Tibial nerve (tissue), 4 donors: ENCODE results near the gene PLXNB3. TPM values are rescaled to one million over a fixed set of nuclear protein-coding genes. Genes with fewer than 3 reads are reported as not detected.

Experiments used
- DNase-seq, 2 donors: peaks; one replicate each; pipeline ENCODE4 v3.0.0-alpha.2; 2019; ENCODE audit warnings: low spot score in 2 of 2
- H3K27ac ChIP-seq, 4 donors: fragments of 200-600 bp; sonication (generic) in 3 of 4; one replicate each; pipeline ENCODE4 v1.5.1; 2017 to 2019; ENCODE audit warnings: mild to moderate bottlenecking in 1 of 4
- H3K27me3 ChIP-seq, 2 donors: fragments of 200-600 bp; sonication (generic) in 1 of 2; one replicate each; pipeline versions ENCODE4 v1.5.1 to v1.6.0; 2017 to 2019
- H3K36me3 ChIP-seq, 3 donors: fragments of 200-600 bp; sonication (generic); one replicate each; pipeline ENCODE4 v1.5.1; 2018 to 2019
- H3K4me1 ChIP-seq, 4 donors: fragments of 200-600 bp; sonication (generic) in 3 of 4; one replicate each; pipeline ENCODE4 v1.5.1; 2017 to 2019
- H3K4me3 ChIP-seq, 4 donors: fragments of 200-600 bp; sonication (generic) in 3 of 4; one replicate each; pipeline ENCODE4 v1.5.1; 2017 to 2019; ENCODE audit warnings: mild to moderate bottlenecking in 1 of 4, moderate library complexity in 1 of 4
- H3K9me3 ChIP-seq, 4 donors: fragments of 200-600 bp; sonication (generic) in 3 of 4; one replicate each; pipeline ENCODE4 v1.5.1; 2017 to 2019
- CTCF ChIP-seq, 5 experiments: fragments of 200-600 bp in 3 of 5; fragments of 450-650 bp in 2 of 5; sonication (generic) in 3 of 5; IDR thresholded peaks; one replicate each; pipeline ENCODE4 v1.5.1; 2016 to 2019; ENCODE audit warnings: antibody characterized with exemption in 5 of 5, mild to moderate bottlenecking in 3 of 5, moderate library complexity in 2 of 5
- EP300 ChIP-seq, 2 donors: sonication (generic); formaldehyde crosslinking; IDR thresholded peaks; one replicate each; pipeline ENCODE4 v1.6.1; 2017; ENCODE audit warnings: antibody characterized with exemption in 2 of 2, mild to moderate bottlenecking in 1 of 2
- POLR2A ChIP-seq, 2 donors: fragments of 450-650 bp; IDR thresholded peaks; one replicate each; pipeline ENCODE4 v1.6.1; 2017; ENCODE audit warnings: antibody characterized with exemption in 2 of 2, mild to moderate bottlenecking in 2 of 2, moderate library complexity in 2 of 2
- WGBS, 2 donors: methylation state at CpG; one replicate each; pipeline ENCODE4 v1.1.5; 2018; 5-methylcytosine and 5-hydroxymethylcytosine counted together
- total RNA-seq, 4 donors: library from RNA; depleted of rRNA; stranded (reverse); fragments of >200 nt; gene quantifications; one replicate each; pipeline ENCODE4 v1.1.0, GENCODE V29; 2016

PLXNB3 gene
- total RNA-seq, 4 donors from 2014 or later, result 45.4 to 77.7 (median 50.3) TPM

GRCh38 chrX:153774576-153775292, 10.7 kb downstream of the PLXNB3 start:
- H3K4me1 ChIP-seq, result peaks cover 0 to 10% (median 1%) of the 10 kb centered on the region in 4 donors
- no peak overlapping the region for H3K4me3 ChIP-seq
- H3K27ac ChIP-seq, result no peak overlapping the region
- TF ChIP-seq POLR2A (IDR thresholded peaks at IDR 0.05) (no peak), CTCF (IDR thresholded peaks at IDR 0.05) (no peak), EP300 (IDR thresholded peaks at IDR 0.05) (no peak)
- peaks cover 0 to 20% (median 0%) of the 10 kb centered on the region in 3 donors for H3K36me3 ChIP-seq
- no peak for DNase-seq
- H3K27me3 ChIP-seq, result peaks cover 0 to 4% of the 10 kb centered on the region in 2 donors
- no peaks in the 10 kb centered on the region for H3K9me3 ChIP-seq
- 87 to 94% methylated on average over 8 to 34 of the region's 37 CpGs for WGBS, 2 donors

GRCh38 chrX:153775293-153776119, 11.5 kb downstream of the PLXNB3 start:
- TF ChIP-seq POLR2A (IDR thresholded peaks at IDR 0.05) (no peak), CTCF (IDR thresholded peaks at IDR 0.05) (no peak), EP300 (IDR thresholded peaks at IDR 0.05) (no peak)
- H3K27ac ChIP-seq, result no peak overlapping the region
- peaks cover 0 to 4% of the 10 kb centered on the region in 2 donors for H3K27me3 ChIP-seq
- no peak for DNase-seq
- no peaks in the 10 kb centered on the region for H3K9me3 ChIP-seq
- H3K36me3 ChIP-seq, result peaks cover 0 to 20% (median 0%) of the 10 kb centered on the region in 3 donors
- H3K4me1 ChIP-seq, result peaks cover 0 to 15% (median 4%) of the 10 kb centered on the region in 4 donors
- WGBS, 2 donors, result 93% methylated on average over 29 to 34 of the region's 42 CpGs
- H3K4me3 ChIP-seq, result no peak overlapping the region

- no peak for TF ChIP-seq CTCF (IDR thresholded peaks at IDR 0.05)
- TF ChIP-seq EP300 (IDR thresholded peaks at IDR 0.05), result no peak
- no peak for TF ChIP-seq POLR2A (IDR thresholded peaks at IDR 0.05)
- no peak for DNase-seq
Measured at GRCh38 chrX:153776120-153776599, 12.1 kb downstream of the PLXNB3 start.

GRCh38 chrX:153776611-153777045, 12.6 kb downstream of the PLXNB3 start:
- 49 to 70% methylated on average over 6 to 15 of the region's 22 CpGs for WGBS, 2 donors
- peaks cover 0 to 20% (median 0%) of the 10 kb centered on the region in 3 donors for H3K36me3 ChIP-seq
- H3K9me3 ChIP-seq, result no peaks in the 10 kb centered on the region
- H3K4me1 ChIP-seq, result peaks cover 0 to 26% (median 11%) of the 10 kb centered on the region in 4 donors
- no peak for DNase-seq
- no peak overlapping the region for H3K4me3 ChIP-seq
- TF ChIP-seq CTCF (IDR thresholded peaks at IDR 0.05), result no peak
- no peak for TF ChIP-seq POLR2A (IDR thresholded peaks at IDR 0.05)
- TF ChIP-seq EP300 (IDR thresholded peaks at IDR 0.05), result no peak
- H3K27ac ChIP-seq, result peak overlapping the region in 1 of 4 donors; percentile 37
- H3K27me3 ChIP-seq, result peaks cover 0 to 4% of the 10 kb centered on the region in 2 donors

More at GRCh38 chrX:153776120-153776599, 12.1 kb downstream of the PLXNB3 start:
- Histone ChIP-seq H3K27me3 (peaks cover 0 to 4% of the 10 kb centered on the region in 2 donors), H3K4me3 (no peak overlapping the region), H3K27ac (no peak overlapping the region), H3K4me1 (peaks cover 0 to 22% (median 10%) of the 10 kb centered on the region in 4 donors), H3K36me3 (peaks cover 0 to 20% (median 0%) of the 10 kb centered on the region in 3 donors), H3K9me3 (no peaks in the 10 kb centered on the region)
- 100% methylated on average over 1 of the region's 20 CpGs; no CpG with 5 or more reads in 1 of the 2 donors for WGBS, 2 donors
